GM21447 (cell line): ENCODE results near the gene ACIN1.
A peak's percentile ranks its signal among the peaks of the same experiment; 100 is the strongest.
"Not testable (repeated sequence)": the region's sequence is repeated elsewhere in the genome, so short reads cannot be mapped to it uniquely, and the experiment has no call there.

Experiments
- ATAC-seq: cut with Tn5 transposase; IDR thresholded peaks from one replicate; pipeline ENCODE4 v1.9.1; 2021; ENCODE audit not compliant: unreplicated experiment

The ACIN1 gene

DNA sequence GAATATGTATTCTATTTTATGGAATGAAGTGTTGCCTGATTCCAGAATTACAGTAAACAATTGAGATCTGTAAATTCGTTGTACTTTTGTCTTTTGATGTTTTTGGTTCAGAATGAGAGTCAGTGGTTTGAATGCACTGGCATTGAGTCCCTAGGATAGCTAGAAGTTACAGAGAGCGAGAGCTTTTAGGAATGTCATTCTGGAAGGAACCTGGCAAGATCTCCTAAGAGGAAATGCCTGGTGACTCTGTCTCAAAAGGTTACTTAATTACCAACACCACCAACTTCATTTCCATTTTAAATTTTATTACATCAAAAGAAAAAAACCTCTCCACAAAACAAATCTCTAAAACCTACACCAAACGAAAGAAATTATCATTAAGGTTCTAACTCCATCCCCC is 30.1 kb upstream of the ACIN1 start:
- no peak for ATAC-seq

DNA sequence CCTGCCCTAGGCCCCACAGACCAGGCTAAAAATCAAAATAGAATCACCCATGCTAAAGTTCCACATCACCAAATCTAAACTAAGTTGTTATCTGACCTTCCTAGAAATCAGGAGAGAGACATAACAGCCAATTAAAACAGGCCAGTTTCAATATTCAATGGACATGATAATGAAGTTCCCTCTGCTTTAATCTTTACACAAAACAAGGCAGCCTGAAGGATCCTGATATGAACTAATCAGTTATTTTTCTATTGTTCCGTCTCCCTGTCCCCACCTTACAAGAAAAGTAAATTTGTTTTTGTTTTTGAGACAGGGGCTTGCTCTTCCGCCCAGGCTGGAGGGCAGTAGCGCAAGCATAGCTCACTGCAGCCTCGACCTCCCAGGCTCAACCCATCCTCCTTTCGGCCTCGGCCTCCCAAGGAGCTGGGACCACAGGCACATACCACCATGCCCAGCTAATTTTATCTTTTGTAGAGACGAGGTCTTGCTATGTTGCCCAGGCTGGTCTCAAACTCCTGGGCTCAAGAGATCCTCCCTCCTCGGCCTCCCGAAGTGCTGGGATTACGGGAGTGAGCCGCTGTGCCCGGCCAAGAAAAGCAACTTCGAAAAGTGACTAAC is 29.5 kb upstream of the ACIN1 start:
- ATAC-seq, result no peak

DNA sequence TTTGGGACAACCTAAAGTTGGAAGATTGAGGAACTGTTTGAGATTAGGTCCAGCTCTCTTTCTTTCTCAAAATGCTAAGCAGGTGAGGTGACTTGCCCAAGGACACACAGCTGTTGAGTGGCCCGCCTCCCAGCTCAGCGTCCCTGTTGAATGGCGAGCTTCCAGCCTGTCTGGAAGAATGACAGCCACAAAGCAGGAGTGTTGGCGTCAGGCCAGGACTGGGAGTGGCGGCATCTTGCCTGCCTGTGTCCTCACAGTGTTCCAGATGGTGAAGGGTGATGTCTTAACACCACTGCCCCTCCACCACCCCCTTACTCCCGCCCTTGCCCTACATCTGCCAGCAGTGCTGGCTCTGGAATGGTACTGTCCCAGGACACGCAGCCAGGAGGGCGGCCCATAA is 28.5 kb upstream of the ACIN1 start:
- ATAC-seq, result no peak

DNA sequence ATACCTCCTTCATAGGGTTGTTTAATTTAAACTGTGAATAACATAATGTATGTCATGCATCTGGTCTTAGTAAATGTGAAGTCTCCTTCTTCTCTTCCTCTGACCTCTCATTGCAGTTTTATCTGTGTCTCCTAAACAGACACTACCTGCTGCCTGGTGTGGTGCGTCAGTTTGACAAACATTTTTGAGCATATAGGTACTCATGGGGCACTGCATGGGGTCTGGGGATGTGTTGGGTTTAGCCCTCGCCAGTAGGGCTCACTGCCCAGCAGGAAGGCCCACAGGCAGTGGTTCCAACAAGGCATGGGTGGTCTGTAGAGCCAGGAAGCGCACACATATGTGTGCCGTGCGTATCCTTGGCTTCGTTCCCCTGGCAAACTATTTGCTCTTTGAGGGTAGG is 27.1 kb upstream of the ACIN1 start:
- ATAC-seq, result no peak

DNA sequence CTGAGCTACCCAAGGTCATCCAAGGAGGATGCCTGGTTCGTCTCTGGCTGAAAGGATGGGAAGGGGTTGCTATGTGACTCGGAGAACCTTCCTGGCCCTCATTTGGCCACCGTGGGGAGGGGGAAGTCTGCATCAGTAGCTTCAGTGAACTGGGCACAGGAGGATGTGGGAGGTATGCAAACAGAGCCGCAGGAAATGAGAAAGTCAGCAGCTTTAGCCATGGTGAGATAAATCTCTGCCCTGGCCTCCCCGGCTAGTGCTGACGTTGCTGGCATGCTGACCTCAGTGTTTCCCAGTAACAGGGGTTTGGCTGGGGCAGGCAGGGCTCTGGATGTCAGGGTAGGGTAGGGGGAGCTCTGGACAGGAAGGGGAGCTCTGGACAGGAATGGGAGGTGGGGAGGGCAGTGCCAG is 26.4 kb upstream of the ACIN1 start:
- peak; percentile 73 for ATAC-seq

DNA sequence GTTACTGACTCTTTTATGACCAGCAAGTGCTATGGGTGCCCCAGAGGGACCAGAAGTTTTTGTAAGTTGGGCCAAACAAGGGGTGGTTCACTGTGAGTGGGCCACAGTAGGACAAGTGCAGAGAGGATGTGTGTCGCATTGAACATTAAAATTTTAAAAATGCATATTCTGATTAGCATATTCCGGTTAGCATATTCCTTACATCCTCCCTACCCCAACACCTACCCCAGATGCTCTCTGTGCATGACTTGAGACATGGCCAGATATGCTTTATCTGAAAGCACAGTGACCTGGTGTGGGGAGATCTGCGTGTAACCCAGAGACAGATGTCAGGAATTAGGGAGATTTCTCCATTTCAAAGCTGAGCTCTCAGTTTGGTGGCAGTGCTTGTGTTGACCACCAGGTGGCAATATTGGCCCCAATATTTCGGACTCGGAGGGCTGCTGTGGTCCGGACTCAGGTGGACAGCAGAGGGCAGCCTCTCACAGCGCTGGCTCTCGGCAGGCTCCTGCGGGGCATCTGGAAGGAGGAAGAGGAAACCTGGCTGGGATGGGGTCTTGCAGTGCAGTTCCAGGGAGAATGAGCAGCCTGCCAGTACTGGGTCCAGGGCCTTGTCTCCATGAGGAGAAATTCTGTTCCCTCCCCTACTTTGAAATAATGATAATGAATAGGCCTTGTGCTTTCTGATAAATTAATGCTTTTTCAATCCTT is 25.8 kb upstream of the ACIN1 start:
- peak; percentile 71 for ATAC-seq

DNA sequence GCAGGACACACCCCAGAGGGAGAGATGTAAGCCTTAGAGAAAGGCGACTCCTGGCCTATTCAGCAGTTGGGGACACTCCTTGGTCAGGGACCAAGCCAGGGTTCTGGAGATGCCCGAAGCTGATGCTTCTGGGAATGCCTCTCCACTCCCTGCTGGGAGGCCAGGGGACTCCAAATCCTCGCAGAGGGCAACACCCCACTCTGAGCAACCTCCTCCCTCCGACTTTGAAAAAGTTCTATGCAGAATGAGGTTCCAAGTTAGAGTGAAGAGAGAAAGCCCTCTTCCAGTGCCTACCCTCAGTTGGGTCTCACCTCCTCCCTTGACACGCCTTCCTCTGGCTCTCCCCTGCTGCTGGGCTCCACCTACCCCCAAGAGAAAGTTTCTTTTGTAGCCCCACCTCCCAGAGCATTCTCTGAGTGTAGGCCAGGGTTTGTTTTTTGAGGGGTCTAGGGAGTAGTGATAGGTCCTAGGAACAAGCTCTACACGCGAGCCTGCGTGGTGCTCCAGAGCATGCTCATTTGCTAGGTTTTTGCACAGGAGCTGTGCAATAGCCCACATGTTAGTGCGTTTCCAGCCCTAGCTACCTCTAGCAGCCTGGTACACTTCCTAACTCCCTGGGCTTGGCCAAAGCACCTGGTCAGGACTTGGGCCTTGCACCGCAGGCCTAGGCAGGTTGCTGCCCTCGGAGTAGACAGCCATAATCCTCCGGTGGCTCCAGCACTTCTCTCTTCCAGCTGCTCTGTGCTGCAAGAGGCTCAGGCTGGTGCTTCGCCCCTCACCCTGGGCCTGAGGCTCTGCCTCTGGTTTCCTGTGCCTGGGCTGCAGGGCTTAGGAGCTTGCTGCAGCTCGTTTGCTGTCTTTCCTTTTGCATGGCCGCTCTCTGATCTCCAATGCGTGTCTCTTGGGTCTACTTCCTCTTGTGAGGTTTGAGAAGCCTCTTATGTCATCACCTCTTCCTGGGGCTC is 24.7 kb upstream of the ACIN1 start:
- ATAC-seq, result no peak

DNA sequence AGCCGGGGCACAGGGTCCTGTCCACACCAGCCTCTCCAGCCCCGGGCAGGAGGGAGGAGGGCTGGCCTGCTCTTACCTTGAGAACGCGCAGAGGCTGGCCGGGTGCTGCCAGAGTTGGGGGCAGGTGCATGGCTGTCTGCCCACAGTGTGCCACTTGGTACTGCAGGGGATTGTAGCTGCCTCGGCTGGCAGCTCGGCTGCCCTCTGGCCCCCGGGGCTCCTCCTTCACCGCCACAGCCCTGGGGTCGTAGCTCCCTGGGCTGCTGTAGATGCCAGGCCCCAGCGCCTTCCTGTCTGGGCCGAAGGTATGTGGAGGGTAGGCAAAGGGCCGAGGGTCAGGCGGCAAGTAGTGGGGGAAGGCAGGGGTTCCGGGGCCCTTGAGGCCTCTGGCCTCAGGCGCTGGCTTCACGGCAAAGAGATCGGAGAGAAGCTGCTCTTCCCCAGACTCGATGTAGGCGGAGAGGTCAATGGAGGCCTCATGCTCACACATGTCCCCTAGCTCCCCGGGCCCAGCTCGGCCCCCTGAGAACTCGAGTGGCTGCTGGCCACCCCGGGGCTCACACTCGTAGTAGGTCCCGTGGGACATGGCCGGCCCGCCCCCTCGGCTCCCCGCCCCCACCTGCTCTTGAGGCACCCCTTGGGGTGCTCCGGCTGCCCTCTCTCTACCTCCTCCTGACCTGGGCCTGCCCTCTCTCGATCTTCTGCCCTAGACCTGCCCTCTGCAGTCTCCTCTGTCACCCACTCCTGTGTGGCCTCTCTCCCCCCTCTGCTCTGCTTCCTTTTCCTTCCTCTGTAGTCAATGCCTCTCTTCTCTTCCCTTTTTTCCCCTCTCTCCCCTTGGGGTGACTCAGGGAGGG is 23.8 kb upstream of the ACIN1 start, which contains the start of gene CEBPE:
Gene CEBPE, minus strand, starts transcription at position 750 of the 857 bp plus-strand sequence. Its CDS starts 164 bp downstream, at position 586.
- ATAC-seq, result no peak

DNA sequence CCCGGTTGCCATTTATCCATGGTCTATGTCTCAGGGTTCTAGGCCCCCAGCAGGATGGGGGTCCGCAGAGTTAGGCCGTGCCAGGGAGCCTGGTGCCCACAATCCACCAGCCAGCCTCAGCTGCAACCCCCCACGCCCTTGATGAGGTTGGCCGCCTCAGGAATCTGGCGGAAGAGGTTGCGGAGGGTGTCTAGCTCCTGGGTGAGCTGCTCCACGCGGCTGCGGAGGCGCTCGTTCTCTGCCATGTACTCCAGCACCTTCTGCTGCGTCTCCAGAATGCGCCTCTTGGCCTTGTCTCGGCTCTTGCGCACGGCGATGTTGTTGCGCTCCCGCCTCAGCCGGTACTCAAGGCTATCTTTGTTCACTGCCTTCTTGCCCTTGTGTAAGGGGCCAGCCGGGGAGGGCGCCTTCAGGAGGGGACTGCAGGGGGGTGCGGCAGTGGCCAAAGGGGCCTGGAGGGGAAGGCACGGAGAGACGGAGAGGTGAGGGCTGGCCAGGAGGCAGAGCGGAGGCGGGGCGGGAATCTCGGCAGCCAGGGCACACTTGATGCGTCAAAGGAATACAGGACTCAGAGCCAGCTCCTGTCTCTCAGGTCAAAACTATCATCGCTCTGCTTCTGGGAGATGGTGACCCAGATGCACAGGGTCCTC is 22.6 kb upstream of the ACIN1 start:
- ATAC-seq, result no peak

DNA sequence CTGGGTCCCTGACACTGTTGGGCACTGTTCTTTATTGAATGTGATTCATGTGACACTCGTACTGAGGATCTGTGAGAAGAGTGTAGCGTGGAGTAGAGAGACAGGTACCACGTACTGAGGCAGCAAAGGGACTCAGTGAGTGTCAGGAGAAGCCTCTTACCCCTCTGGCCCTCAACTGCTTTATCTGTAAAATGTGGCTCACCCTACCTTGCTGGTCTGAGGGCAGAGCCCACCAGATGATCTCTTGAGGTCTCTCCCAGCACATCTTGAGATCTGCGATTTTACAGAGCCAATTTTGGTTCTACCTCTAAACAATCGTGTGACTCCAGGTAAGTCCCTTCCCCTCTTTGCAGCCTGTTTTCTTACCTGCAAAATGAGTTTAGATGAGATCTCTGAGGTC is 21.0 kb upstream of the ACIN1 start:
- ATAC-seq, result no peak

DNA sequence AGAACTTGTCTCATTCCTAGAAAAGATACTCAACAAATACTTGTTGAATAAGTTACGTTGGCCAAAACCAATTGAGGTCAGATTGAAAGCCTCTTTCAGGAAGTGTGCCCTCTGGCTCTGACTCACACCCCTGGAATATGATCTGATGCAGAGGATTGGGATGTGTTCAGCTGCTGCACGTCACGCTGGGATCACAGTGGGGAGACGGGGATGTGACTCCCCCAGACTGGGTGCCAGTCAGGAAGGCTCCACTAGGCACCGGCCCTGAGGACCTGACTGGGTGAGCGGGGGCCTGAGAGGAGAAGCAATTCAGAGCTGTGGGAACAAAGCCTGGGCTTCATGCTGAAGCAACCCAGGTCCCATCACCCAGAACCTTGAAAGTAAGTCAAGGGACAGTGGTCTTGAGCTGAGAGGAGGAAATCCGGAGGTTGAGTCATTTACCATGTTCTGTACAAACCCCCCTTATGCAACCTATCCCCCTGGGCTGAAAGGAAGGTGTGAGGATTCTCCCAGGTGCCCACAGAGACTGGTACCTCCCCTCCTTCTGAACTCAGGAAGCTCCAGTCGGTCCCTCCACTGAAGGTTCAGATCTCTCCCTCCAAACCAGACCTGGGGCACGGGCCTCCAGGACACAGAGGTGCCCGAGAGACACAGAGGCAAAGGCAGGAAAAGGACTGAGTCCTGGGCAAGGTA is 20.2 kb upstream of the ACIN1 start:
- ATAC-seq, result no peak

DNA sequence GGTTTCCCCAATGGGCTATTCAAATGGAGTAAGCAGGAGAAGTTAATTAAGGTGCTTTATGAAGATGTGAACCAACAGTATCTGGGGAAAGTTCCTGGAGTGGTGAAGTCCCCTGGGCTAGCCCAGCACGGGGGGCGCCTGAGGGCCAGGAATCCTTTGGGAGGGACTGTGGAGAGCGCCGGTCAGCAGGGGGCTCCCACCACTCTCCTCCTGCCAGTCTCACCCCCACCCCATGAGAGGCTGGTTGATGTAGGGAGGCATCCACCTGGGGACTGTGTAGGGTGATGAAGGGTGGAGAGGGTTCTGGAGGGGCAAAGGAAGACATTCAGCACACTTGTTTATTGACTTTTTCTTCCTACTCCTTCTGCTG is 19.7 kb upstream of the ACIN1 start:
- no peak for ATAC-seq

DNA sequence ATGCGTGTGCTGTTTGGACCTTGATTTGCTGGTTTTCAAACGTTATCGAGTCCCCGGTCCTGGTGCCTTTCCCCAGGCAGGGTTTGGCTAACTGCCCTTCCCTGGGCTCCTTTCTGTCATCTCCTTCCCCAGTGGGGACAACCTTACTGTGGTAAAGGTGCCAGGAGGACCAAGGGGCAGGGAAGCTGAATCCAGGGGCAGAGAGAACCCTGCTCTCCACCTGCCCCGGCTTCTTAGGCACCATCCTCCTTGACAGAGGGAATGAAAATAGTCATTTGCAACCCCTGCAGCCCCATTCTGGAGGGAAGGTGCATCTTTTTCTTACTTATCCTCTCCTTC is 19.2 kb upstream of the ACIN1 start:
- no peak for ATAC-seq

DNA sequence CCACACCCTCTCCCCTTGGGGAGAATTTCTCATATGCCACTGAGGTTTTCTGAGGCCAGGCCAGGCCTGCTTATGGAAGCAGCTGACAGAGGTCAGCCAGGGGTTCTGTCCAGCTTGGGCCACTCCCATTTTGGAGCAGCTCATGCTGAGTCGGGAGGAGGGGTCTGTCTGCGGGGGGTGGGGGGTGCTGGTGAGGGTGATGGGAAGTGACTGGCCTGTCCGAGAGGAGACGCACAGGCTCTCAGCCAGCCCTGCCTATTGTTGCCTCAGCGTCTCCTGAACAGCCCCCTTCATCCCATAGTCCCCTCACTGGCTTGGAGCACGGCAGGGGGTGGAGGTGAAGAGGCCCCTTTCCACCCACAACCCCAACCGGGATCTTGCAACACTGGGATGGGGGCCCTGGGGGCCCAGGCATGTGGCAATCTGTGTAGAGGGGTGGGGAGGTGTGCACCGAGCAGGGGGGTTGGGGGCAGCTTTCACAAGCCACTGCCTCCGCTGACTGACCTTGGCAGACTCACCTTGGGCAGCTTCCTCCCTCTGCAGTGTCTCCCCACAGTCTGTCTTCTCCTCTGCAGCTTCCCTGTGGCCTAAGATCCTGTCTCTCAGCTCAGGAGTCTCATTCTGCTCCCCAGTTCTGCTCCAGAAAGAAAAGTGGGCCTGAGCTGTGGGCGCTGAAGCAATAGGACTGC is 18.6 kb upstream of the ACIN1 start:
- ATAC-seq, result no peak

DNA sequence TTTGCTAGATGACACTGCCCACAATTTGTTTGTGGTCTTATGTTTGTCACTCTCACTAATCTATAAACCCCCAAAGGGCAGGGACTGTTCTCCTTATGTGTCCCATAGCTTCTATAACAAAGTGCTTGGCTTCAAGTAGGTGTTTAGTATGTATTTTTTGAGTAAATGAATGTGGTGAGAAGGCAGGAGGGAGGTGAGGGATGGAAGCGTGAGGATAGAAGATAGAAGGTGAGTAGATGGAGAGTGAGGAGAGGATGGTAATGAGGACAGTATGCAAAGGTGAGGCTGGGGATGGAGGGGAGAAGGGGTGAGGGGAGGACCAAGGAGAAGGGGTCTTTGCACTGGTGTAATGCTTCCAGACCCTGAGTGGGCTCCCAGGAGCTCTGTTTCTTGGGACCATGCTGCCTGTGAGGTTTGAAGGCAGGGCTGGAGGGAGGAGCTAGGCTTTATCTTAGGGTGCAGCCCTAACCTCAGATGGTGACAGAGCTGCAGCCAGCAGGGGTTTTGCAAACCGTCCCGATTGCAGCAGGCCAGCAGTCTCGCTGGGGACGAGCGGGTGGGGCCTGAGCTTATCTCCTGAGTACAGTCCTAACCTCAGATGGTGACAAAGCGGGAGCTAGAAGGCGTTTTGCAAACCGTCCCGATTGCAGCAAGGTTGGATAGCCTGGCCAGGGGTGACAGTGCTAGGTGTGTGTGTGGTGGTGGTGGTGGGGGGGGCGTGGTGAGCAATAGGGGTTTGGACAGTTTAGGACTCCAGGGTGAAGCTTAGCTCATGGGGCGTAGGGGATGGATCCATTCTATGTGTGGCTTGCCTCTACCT is 17.6 kb upstream of the ACIN1 start:
- no peak for ATAC-seq

DNA sequence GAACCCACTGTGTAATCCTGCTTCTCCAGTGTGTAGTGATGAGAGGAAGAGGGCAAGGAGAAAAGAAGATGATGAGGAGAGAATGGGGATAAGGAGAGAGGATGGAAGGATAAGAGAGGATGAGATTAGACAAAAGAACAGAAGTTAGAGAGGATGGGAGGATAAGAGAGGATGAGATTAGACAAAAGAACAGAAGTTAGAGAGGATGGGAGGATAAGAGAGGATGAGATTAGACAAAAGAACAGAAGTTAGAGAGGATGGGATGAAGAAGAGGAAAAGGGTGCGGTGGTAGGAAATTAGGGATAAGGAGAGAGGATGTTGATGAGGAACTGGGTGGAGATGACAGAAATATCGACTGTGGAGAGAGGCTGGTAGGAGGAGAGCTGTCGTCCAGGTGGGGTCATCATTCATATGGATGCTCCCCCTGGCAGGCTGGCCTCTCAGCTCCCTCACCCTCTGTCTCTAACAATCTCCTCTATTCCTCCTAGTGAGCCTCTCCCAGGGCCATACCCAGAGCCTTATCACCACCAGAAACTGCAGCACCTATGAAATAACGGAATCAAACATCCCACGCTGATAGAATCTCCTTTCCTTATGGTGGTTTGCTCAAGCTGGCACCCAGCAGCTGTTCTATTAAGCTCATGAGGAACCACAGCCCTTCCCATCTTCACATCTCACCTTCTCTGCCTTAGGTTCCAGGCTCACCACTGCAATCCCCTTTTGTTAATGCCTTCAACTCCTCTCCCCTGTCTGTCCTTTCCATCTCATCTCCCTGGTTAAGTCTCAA is 15.8 kb upstream of the ACIN1 start:
- ATAC-seq, result no peak

DNA sequence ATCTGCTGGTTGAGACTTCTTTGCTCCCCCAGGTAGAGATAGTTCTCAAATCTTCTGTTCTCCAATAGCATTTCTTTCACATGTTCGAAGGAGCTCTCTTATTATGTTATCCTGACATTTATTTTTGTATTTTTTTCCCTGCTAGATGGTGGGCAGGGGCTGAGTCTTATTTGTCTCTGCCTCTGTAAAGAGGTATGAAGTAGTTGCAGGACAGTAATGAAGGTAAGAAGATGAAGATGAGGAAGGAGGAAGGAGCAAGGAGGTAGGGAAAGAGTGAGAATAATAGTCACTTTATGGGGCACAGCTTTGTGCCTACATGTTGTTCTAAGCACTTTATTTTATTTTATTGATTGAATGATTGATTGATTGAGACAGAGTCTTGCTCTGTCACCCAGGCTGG is 14.8 kb upstream of the ACIN1 start:
- no peak for ATAC-seq

DNA sequence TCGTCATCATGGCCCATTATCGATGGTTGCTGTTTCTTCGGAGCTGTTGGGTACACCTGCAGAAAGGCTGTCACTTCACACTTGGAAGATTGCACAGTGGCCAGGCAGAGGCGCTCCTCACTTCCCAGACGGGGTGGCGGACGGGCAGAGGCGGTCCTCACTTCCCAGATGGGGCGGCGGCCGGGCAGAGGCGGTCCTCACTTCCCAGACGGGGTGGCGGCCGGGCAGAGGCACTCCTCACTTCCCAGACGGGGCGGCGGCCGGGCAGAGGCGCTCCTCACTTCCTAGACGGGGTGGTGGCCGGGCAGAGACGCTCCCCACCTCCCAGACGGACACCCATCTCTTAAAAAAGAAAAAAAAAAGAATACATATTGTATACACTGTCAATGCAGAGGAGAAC is 13.2 kb upstream of the ACIN1 start:
- ATAC-seq, result not testable (repeated sequence)
